Tibial nerve (tissue), 4 donors: ENCODE results near the gene CPN1.
"Not testable (repeated sequence)": the region's sequence is repeated elsewhere in the genome, so short reads cannot be mapped to it uniquely, and the experiment has no call there.

ENCODE experiments used
- EP300 ChIP-seq, 2 donors: sonication (generic); formaldehyde crosslinking; IDR thresholded peaks; one replicate each; pipeline ENCODE4 v1.6.1; 2017; ENCODE audit warnings: antibody characterized with exemption in 2 of 2, mild to moderate bottlenecking in 1 of 2
- POLR2A ChIP-seq, 2 donors: fragments of 450-650 bp; IDR thresholded peaks; one replicate each; pipeline ENCODE4 v1.6.1; 2017; ENCODE audit warnings: antibody characterized with exemption in 2 of 2, mild to moderate bottlenecking in 2 of 2, moderate library complexity in 2 of 2
- TF ChIP-seq, protein P1 (sequence below), 5 experiments: fragments of 200-600 bp in 3 of 5; fragments of 450-650 bp in 2 of 5; sonication (generic) in 3 of 5; IDR thresholded peaks; one replicate each; pipeline ENCODE4 v1.5.1; 2016 to 2019; ENCODE audit warnings: antibody characterized with exemption in 5 of 5, mild to moderate bottlenecking in 3 of 5, moderate library complexity in 2 of 5

DNA sequence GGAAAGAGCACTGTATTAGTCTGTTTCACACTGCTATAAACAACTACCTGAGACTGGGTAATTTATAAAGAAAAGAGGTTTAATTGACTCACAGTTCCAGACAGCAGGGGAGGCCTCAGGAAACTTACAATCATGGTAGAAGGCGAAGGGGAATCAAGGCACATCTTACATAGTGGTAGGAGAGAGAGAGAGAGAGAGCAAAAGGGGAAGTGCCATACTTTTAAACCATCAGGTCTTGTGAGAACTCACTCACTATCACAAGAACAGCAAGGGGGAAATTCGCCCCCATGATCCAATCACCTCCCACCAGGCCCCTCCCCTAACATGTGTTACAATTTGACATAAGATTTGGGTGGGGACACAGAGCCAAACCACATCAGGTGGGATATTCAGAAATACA lies 43.7 kb upstream of the CPN1 start:
- TF ChIP-seq, protein P1, sequence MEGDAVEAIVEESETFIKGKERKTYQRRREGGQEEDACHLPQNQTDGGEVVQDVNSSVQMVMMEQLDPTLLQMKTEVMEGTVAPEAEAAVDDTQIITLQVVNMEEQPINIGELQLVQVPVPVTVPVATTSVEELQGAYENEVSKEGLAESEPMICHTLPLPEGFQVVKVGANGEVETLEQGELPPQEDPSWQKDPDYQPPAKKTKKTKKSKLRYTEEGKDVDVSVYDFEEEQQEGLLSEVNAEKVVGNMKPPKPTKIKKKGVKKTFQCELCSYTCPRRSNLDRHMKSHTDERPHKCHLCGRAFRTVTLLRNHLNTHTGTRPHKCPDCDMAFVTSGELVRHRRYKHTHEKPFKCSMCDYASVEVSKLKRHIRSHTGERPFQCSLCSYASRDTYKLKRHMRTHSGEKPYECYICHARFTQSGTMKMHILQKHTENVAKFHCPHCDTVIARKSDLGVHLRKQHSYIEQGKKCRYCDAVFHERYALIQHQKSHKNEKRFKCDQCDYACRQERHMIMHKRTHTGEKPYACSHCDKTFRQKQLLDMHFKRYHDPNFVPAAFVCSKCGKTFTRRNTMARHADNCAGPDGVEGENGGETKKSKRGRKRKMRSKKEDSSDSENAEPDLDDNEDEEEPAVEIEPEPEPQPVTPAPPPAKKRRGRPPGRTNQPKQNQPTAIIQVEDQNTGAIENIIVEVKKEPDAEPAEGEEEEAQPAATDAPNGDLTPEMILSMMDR (IDR thresholded peaks at IDR 0.05) = not testable (repeated sequence)
- not testable (repeated sequence) for TF ChIP-seq POLR2A, EP300 (IDR thresholded peaks at IDR 0.05)
